SK-N-SH treated with all-trans-retinoic acid at 6 μM for 48 hours (cell line): Measurements from ENCODE around the gene SEMA6B.

ENCODE experiments used
- ESRRG ChIP-seq: fragments of 250-450 bp; sonication (Bioruptor Pico); IDR thresholded peaks from 2 replicates; pipeline ENCODE4 v1.6.1; 2021; ENCODE audit warnings: mild to moderate bottlenecking
- GLIS3 ChIP-seq: fragments of 250-450 bp; sonication (Bioruptor Pico); IDR thresholded peaks from 2 replicates; pipeline ENCODE4 v1.5.0; 2020; ENCODE audit warnings: mild to moderate bottlenecking, moderate library complexity
- OSR1 ChIP-seq: fragments of 250-450 bp; sonication (Bioruptor Pico); IDR thresholded peaks from 2 replicates; pipeline ENCODE4 v1.8.0; 2022; ENCODE audit warnings: moderate library complexity, mild to moderate bottlenecking, inconsistent platforms
- PPARA ChIP-seq: fragments of 250-450 bp; sonication (Bioruptor Pico); IDR thresholded peaks from 2 replicates; pipeline ENCODE4 v1.5.0; 2020; ENCODE audit warnings: mild to moderate bottlenecking, borderline replicate concordance
- ZC3H10 ChIP-seq: fragments of 250-450 bp; sonication (Bioruptor Pico); IDR thresholded peaks from 2 replicates; pipeline ENCODE4 v1.5.1; 2021; ENCODE audit warnings: mild to moderate bottlenecking, moderate library complexity
- ZFP30 ChIP-seq: fragments of 450-650 bp; formaldehyde crosslinking; IDR thresholded peaks from 2 replicates; pipeline ENCODE4 v1.5.0; 2022; ENCODE audit warnings: mild to moderate bottlenecking, moderate library complexity
- ZNF8 ChIP-seq: fragments of 450-650 bp; formaldehyde crosslinking; IDR thresholded peaks from 2 replicates; pipeline ENCODE4 v1.5.0; 2020; ENCODE audit warnings: mild to moderate bottlenecking, moderate library complexity

DNA sequence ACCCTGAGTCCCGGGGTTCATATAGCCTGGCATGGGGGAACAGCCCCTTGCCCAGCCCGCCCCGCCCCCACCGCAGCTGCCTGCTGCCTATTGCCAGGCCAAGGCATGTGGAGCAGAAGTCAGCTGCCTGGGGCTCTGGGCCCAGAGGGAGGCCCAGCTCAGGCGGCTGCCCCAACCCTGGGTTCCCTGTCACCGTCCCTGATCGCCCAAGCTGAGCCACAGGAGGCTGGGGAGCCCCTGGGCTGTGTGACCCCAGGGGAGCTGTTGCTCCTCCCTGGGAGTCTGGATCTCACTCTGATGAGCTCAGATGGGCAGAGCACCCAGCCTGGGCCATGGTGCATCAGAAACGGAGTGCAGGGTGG, 42.6 kb downstream of the SEMA6B start:
- no peak for TF ChIP-seq OSR1 (CRISPR knock-in tag)
- no peak for TF ChIP-seq GLIS3
- TF ChIP-seq ZNF8 = no peak
- TF ChIP-seq ZC3H10 = no peak
- no peak for TF ChIP-seq ESRRG
- TF ChIP-seq PPARA (CRISPR knock-in tag) = no peak
- TF ChIP-seq ZFP30 (CRISPR knock-in tag) = no peak
